ENCODE measurements around the gene DNM3. TPM values are rescaled to one million over a fixed set of nuclear protein-coding genes. Genes with fewer than 3 reads are reported as not detected.

Gene DNM3
- total RNA-seq, 2 donors from 2014 or later = 3.2 to 22.5 TPM

DNA sequence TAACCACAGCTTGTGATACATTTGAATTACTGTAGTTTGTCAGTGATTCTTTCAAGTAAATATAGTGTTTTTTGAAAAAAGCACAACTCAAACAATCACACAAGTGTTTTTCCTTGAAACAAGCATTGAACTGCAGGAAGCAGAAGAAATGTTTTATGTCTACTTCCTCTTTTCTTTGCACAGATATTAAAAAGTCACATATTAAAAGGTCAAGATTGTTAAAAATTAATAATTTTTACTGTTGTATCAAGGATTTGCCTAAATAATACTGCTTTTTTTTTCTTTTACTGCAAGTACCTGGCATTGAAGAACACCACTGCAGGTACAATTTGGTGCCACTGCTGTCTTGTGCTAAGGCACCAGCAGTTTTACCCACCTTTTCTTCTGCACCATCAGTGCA, 365.0 kb downstream of the DNM3 start:
- Mint-ChIP-seq H3K27me3 (no peaks in the 10 kb centered on the region), H3K27ac (no peak overlapping the region), H3K36me3 (ENCODE audit: low read depth) (no peaks in the 10 kb centered on the region), H3K4me1 (no peaks in the 10 kb centered on the region), H3K4me3 (no peak overlapping the region)
- DNase-seq (no peak), ATAC-seq (no peak)
- H3K9me3 ChIP-seq (ENCODE audit: control insufficient read depth, low read length, poor library complexity, severe bottlenecking) = no peaks in the 10 kb centered on the region

- no peaks in the 10 kb centered on the region for H3K9me3 ChIP-seq (ENCODE audit: control insufficient read depth, low read length, poor library complexity, severe bottlenecking)
- H3K27ac Mint-ChIP-seq = no peak overlapping the region
- no peaks in the 10 kb centered on the region for H3K27me3 Mint-ChIP-seq
- H3K36me3 Mint-ChIP-seq (ENCODE audit: low read depth) = no peaks in the 10 kb centered on the region
- DNase-seq = no peak
- H3K4me1 Mint-ChIP-seq = no peaks in the 10 kb centered on the region
- ATAC-seq = no peak
- H3K4me3 Mint-ChIP-seq = no peak overlapping the region
Measured at GRCh38 chr1:172208635-172209034, 367.3 kb downstream of the DNM3 start.

DNA sequence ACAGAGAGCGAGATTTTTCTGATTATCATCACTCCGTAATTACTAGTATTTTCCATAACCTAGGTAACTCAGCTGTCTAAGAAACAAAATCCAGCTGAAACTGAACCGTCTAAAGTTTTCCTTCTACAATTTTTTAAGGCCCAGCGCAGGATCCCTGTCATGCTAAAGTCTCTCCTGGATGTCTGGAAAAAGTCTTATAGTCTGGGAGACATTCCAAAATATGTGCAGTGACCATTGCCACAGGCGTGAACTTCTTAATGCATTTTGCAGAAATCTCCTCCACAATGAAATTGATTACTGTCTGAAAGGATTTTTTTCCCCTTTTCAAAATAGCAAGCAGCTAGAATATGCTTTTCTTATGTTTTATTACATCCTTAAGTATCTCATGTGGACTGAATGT, 369.9 kb downstream of the DNM3 start:
- Mint-ChIP-seq H3K36me3 (ENCODE audit: low read depth) (no peaks in the 10 kb centered on the region), H3K27me3 (no peaks in the 10 kb centered on the region), H3K27ac (no peak overlapping the region), H3K4me1 (no peaks in the 10 kb centered on the region), H3K4me3 (no peak overlapping the region)
- H3K9me3 ChIP-seq (ENCODE audit: control insufficient read depth, low read length, poor library complexity, severe bottlenecking) = no peaks in the 10 kb centered on the region
- DNase-seq = no peak
- no peak for ATAC-seq

- no peaks in the 10 kb centered on the region for H3K9me3 ChIP-seq (ENCODE audit: control insufficient read depth, low read length, poor library complexity, severe bottlenecking)
- Mint-ChIP-seq H3K27me3 (no peaks in the 10 kb centered on the region), H3K4me1 (no peaks in the 10 kb centered on the region), H3K4me3 (no peak overlapping the region), H3K27ac (no peak overlapping the region), H3K36me3 (ENCODE audit: low read depth) (no peaks in the 10 kb centered on the region)
- no peak for DNase-seq
- ATAC-seq = no peak
Measured at GRCh38 chr1:172212124-172212523, 370.8 kb downstream of the DNM3 start.

- no peak for DNase-seq
- Mint-ChIP-seq H3K4me1 (peaks cover 3% of the 10 kb centered on the region), H3K4me3 (no peak overlapping the region), H3K36me3 (ENCODE audit: low read depth) (no peaks in the 10 kb centered on the region), H3K27me3 (no peaks in the 10 kb centered on the region), H3K27ac (no peak overlapping the region)
- no peak for ATAC-seq
- no peaks in the 10 kb centered on the region for H3K9me3 ChIP-seq (ENCODE audit: control insufficient read depth, low read length, poor library complexity, severe bottlenecking)
Measured at GRCh38 chr1:172215006-172215405, 373.7 kb downstream of the DNM3 start.

GRCh38 chr1:172219966-172220365, 378.7 kb downstream of the DNM3 start:
- no peaks in the 10 kb centered on the region for H3K27me3 Mint-ChIP-seq

DNA sequence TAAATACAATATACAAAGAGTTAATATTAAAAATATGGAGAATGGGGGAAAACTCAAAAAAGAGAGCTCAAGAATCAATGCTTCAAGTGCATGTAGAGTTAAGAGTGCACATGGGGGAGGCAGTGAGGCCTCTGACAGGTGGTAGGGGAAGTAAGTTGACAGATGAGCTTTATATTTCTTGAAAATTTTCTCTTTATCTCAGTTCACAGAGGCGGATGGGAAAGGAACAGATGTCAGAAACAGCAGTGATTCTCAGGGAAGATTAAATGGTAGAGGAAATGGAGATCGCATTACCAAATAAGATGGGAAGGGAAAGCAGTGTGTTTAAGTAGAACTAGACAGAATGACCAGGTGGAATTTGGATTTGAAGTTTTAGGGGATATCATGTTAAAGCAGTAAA, 379.1 kb downstream of the DNM3 start:
- Mint-ChIP-seq H3K27me3 (no peaks in the 10 kb centered on the region), H3K27ac (no peak overlapping the region), H3K4me3 (no peak overlapping the region), H3K36me3 (ENCODE audit: low read depth) (no peaks in the 10 kb centered on the region), H3K4me1 (peaks cover 3% of the 10 kb centered on the region)
- ATAC-seq (no peak), DNase-seq (no peak)
- H3K9me3 ChIP-seq (ENCODE audit: control insufficient read depth, low read length, poor library complexity, severe bottlenecking) = no peaks in the 10 kb centered on the region

More at GRCh38 chr1:172219966-172220365, 378.7 kb downstream of the DNM3 start:
- H3K36me3 Mint-ChIP-seq (ENCODE audit: low read depth) = no peaks in the 10 kb centered on the region
- ATAC-seq = no peak
- no peak for DNase-seq
- H3K9me3 ChIP-seq (ENCODE audit: control insufficient read depth, low read length, poor library complexity, severe bottlenecking) = no peaks in the 10 kb centered on the region
- peaks cover 3% of the 10 kb centered on the region for H3K4me1 Mint-ChIP-seq
- no peak overlapping the region for H3K27ac Mint-ChIP-seq
- no peak overlapping the region for H3K4me3 Mint-ChIP-seq

DNA sequence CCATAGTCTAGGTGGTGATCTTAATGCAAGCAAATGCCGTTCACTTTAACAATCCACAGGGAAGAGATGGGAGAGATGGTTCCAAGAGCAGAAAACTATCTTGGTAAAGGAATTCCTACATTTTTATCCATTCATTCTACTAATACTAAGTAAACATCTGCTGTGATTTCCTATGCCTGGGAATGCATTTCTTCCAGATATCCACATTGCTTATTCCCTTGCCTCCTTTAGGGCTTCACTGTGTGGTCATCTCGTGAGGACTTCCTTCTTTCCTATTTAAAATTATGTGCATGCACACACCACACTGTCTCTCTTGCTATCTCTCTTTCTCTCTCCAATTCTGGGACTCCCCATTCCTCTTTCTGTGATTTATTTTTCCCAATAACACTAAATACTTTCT, 380.1 kb downstream of the DNM3 start:
- Mint-ChIP-seq H3K4me1 (peaks cover 3% of the 10 kb centered on the region), H3K27me3 (no peaks in the 10 kb centered on the region), H3K27ac (no peak overlapping the region), H3K36me3 (ENCODE audit: low read depth) (no peaks in the 10 kb centered on the region), H3K4me3 (no peak overlapping the region)
- H3K9me3 ChIP-seq (ENCODE audit: control insufficient read depth, low read length, poor library complexity, severe bottlenecking) = no peaks in the 10 kb centered on the region
- ATAC-seq (no peak), DNase-seq (no peak)

GRCh38 chr1:172224871-172225270, 383.6 kb downstream of the DNM3 start:
- no peaks in the 10 kb centered on the region for H3K36me3 Mint-ChIP-seq (ENCODE audit: low read depth)
- H3K9me3 ChIP-seq (ENCODE audit: control insufficient read depth, low read length, poor library complexity, severe bottlenecking) = no peaks in the 10 kb centered on the region
- no peaks in the 10 kb centered on the region for H3K27me3 Mint-ChIP-seq
- H3K27ac Mint-ChIP-seq = no peak overlapping the region
- H3K4me3 Mint-ChIP-seq = no peak overlapping the region
- no peaks in the 10 kb centered on the region for H3K4me1 Mint-ChIP-seq
- DNase-seq (no peak), ATAC-seq (no peak)

- H3K4me3 Mint-ChIP-seq = no peak overlapping the region
- no peaks in the 10 kb centered on the region for H3K27me3 Mint-ChIP-seq
- H3K4me1 Mint-ChIP-seq = peaks cover 4% of the 10 kb centered on the region
- DNase-seq (no peak), ATAC-seq (no peak)
- H3K36me3 Mint-ChIP-seq (ENCODE audit: low read depth) = no peaks in the 10 kb centered on the region
- H3K9me3 ChIP-seq (ENCODE audit: control insufficient read depth, low read length, poor library complexity, severe bottlenecking) = no peaks in the 10 kb centered on the region
- no peak overlapping the region for H3K27ac Mint-ChIP-seq
Measured at GRCh38 chr1:172229942-172230341, 388.6 kb downstream of the DNM3 start.

DNA sequence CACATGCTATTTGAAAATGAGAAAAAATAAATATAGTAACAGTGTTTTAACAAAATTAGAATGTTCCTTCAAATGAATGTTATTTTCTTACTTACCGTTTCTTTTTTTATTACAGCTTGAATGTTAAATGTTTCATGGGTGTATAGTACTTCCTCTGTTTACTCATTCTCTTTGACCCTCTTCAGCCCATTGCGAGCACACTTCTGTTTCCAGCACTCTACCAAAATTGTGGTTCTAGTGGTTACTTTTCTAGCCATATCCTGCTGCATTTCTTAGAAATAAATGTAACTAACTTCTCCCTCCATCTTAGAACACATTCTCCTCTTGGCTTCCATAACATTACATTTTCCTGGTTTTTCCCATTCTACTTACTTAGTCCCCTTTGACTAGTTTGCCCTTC, 389.2 kb downstream of the DNM3 start:
- no peak overlapping the region for H3K27ac Mint-ChIP-seq

DNA sequence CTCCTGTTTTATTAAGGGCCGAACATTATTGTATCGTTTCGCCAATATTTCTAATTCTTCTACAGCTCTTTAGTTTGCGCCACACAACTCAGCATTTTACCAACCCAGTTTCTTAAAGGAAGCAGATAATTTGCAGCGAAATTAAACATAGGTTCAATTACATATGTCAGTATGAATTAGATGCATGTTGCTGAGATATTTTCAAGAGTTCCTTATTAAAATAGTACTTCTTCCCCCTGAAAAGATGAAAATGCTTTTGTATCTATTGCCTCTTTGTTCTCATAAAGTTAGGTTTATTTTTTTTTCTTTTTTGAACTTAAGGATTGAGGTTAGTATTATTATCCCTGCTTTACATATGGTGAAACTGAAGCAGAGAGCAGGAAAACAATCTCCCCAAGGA, 395.7 kb downstream of the DNM3 start:
- H3K9me3 ChIP-seq (ENCODE audit: control insufficient read depth, low read length, poor library complexity, severe bottlenecking) = no peaks in the 10 kb centered on the region
- H3K36me3 Mint-ChIP-seq (ENCODE audit: low read depth) = no peaks in the 10 kb centered on the region
- peaks cover 2% of the 10 kb centered on the region for H3K4me1 Mint-ChIP-seq
- no peak for DNase-seq
- H3K4me3 Mint-ChIP-seq = no peak overlapping the region
- no peak overlapping the region for H3K27ac Mint-ChIP-seq
- no peaks in the 10 kb centered on the region for H3K27me3 Mint-ChIP-seq
- ATAC-seq = no peak

More for the DNA sequence above, 389.2 kb downstream of the DNM3 start:
- H3K4me1 Mint-ChIP-seq = peaks cover 4% of the 10 kb centered on the region
- H3K36me3 Mint-ChIP-seq (ENCODE audit: low read depth) = no peaks in the 10 kb centered on the region
- H3K4me3 Mint-ChIP-seq = no peak overlapping the region
- H3K9me3 ChIP-seq (ENCODE audit: control insufficient read depth, low read length, poor library complexity, severe bottlenecking) = no peaks in the 10 kb centered on the region
- no peak for ATAC-seq
- H3K27me3 Mint-ChIP-seq = no peaks in the 10 kb centered on the region
- DNase-seq = no peak

DNA sequence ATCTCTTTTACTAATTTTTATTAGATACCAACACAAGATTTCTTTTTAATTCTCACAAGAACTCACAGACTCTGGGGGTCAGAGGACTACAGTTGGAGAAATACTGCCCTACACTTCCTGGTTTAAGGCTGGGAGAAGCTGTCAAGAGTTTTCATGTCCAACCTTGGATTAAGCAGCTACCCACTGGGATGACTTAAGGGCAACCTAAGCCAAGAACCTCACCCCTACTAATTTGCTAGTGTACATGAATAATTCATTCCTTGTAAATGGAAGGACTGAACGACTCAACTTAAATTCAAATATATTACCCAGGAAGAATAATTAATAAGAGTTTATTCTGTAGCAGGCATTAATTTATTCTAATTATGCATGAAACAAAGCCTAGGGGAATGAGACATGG, 396.9 kb downstream of the DNM3 start:
- DNase-seq = no peak
- no peaks in the 10 kb centered on the region for H3K27me3 Mint-ChIP-seq
- H3K27ac Mint-ChIP-seq = no peak overlapping the region

GRCh38 chr1:172238965-172239364, 397.7 kb downstream of the DNM3 start:
- H3K9me3 ChIP-seq (ENCODE audit: control insufficient read depth, low read length, poor library complexity, severe bottlenecking) = no peaks in the 10 kb centered on the region
- ATAC-seq (no peak), DNase-seq (no peak)
- Mint-ChIP-seq H3K4me3 (no peak overlapping the region), H3K27me3 (no peaks in the 10 kb centered on the region), H3K4me1 (peaks cover 2% of the 10 kb centered on the region), H3K36me3 (ENCODE audit: low read depth) (no peaks in the 10 kb centered on the region), H3K27ac (no peak overlapping the region)

More for the DNA sequence above, 396.9 kb downstream of the DNM3 start:
- Mint-ChIP-seq H3K4me3 (no peak overlapping the region), H3K4me1 (peaks cover 2% of the 10 kb centered on the region), H3K36me3 (ENCODE audit: low read depth) (no peaks in the 10 kb centered on the region)
- no peaks in the 10 kb centered on the region for H3K9me3 ChIP-seq (ENCODE audit: control insufficient read depth, low read length, poor library complexity, severe bottlenecking)
- ATAC-seq = no peak

DNA sequence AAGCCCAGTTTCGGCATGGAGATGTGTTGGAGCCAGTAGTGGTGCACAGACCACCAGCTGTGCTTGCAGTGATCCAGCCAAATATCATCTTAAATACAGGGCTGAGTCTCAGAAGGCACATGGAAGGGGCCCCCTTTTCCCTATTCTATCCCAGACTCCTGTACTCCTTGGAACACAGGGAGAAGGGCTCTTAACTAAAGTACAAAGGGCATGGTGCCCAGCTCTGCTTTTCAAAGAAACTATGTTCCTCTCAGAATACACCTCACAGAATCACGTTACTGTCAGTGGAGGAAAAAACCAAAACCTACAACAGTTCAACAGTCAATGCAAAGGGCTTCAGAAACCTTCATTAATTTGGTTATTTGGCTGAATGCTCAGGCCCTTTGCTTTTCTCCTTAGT, 398.6 kb downstream of the DNM3 start:
- H3K9me3 ChIP-seq (ENCODE audit: control insufficient read depth, low read length, poor library complexity, severe bottlenecking) = no peaks in the 10 kb centered on the region
- Mint-ChIP-seq H3K4me3 (no peak overlapping the region), H3K36me3 (ENCODE audit: low read depth) (no peaks in the 10 kb centered on the region), H3K4me1 (peaks cover 2% of the 10 kb centered on the region), H3K27ac (no peak overlapping the region), H3K27me3 (no peaks in the 10 kb centered on the region)
- ATAC-seq (no peak), DNase-seq (no peak)
